H1 (cell line): ENCODE data around the gene TRABD. TPM values are rescaled to one million over a fixed set of nuclear protein-coding genes. Genes with fewer than 3 reads are reported as not detected.

Experiments
- CTCF ChIA-PET: fragments of 300-600 bp; sonication (Branson Sonifier 250); formaldehyde crosslinking; loops from one replicate; lab custom pipeline; 2021; ENCODE audit not compliant: partially characterized antibody; lab: Charles Lee
- POLR2A ChIA-PET: fragments of 300-600 bp; sonication (Branson Sonifier 250); formaldehyde crosslinking; loops from one replicate; lab custom pipeline; 2021; ENCODE audit warnings: inconsistent platforms; ENCODE audit not compliant: partially characterized antibody; lab: Charles Lee
- DNase-seq, 2 experiments: peaks; one replicate each; pipeline versions ENCODE4 v3.0.0 to v3.0.0-alpha.2; 2010 to 2022; ENCODE audit warnings: low spot score in 2 of 2, low read depth in 1 of 2, mixed read lengths in 1 of 2
- FAIRE-seq: peaks from 2 replicates; lab custom pipeline; 2011; peaks lifted over from hg19 to GRCh38; lab: Jason Lieb, UNC
- H2AFZ ChIP-seq: 2 replicates; pipeline ENCODE4 v1.8.1; 2012; ENCODE audit warnings: low read length, inconsistent platforms
- H2AK5ac ChIP-seq: 2 replicates; pipeline ENCODE4 v1.6.1; 2013; ENCODE audit warnings: low read depth, low read length
- H2BK120ac ChIP-seq: replicated peaks from 2 replicates; pipeline ENCODE3; 2013; ENCODE audit warnings: low read depth, low read length, inconsistent platforms
- H2BK12ac ChIP-seq: 2 replicates; pipeline ENCODE4 v1.6.1; 2013; ENCODE audit warnings: low read depth, low read length
- H2BK15ac ChIP-seq: 2 replicates; pipeline ENCODE4 v1.6.1; 2013; ENCODE audit warnings: low read length
- H2BK20ac ChIP-seq: 2 replicates; pipeline ENCODE4 v1.6.1; 2013; ENCODE audit warnings: low read length
- H2BK5ac ChIP-seq: 2 replicates; pipeline ENCODE4 v1.6.1; 2013; ENCODE audit warnings: low read depth, low read length
- H3K14ac ChIP-seq: 2 replicates; pipeline ENCODE4 v1.6.1; 2013; ENCODE audit warnings: inconsistent platforms; ENCODE audit not compliant: insufficient read length
- H3K18ac ChIP-seq: 2 replicates; pipeline ENCODE4 v1.6.1; 2013; ENCODE audit warnings: low read length; ENCODE audit errors: extremely low read depth
- H3K23ac ChIP-seq: 2 replicates; pipeline ENCODE4 v1.6.1; 2013; ENCODE audit warnings: inconsistent platforms; ENCODE audit not compliant: insufficient read length
- H3K23me2 ChIP-seq: 2 replicates; pipeline ENCODE4 v1.6.1; 2013; ENCODE audit warnings: low read depth, low read length
- H3K27ac ChIP-seq: 2 replicates; pipeline ENCODE4 v1.6.1; 2011; ENCODE audit warnings: low read depth, low read length, inconsistent platforms
- H3K27me3 ChIP-seq, 4 experiments: replicated peaks in 1 of 4; 1 replicate in 1 of 4; 2 replicates in 3 of 4; pipeline versions ENCODE4 v1.6.1 to v1.8.1; 2011 to 2013; ENCODE audit warnings: low read length in 3 of 4, mild to moderate bottlenecking in 3 of 4, inconsistent platforms in 2 of 4, mixed read lengths in 2 of 4, moderate library complexity in 1 of 4; ENCODE audit not compliant: control insufficient read depth in 3 of 4, insufficient read depth in 3 of 4; ENCODE audit errors: extremely low read depth in 1 of 4
- H3K36me3 ChIP-seq, 4 experiments: 2 replicates each; pipeline versions ENCODE4 v1.6.1 to v1.8.1; 2011 to 2013; ENCODE audit warnings: mild to moderate bottlenecking in 4 of 4, low read length in 3 of 4, moderate library complexity in 2 of 4, control low read depth in 1 of 4, inconsistent platforms in 1 of 4; ENCODE audit not compliant: insufficient read depth in 4 of 4, control insufficient read depth in 2 of 4
- H3K4ac ChIP-seq: replicated peaks from 2 replicates; pipeline ENCODE3; 2013; ENCODE audit warnings: low read length, low read depth, mixed read lengths, inconsistent platforms; ENCODE audit not compliant: insufficient read length
- H3K4me1 ChIP-seq, 4 experiments: replicated peaks in 1 of 4; 1 replicate in 1 of 4; 2 replicates in 3 of 4; pipeline versions ENCODE4 v1.6.1 to v1.8.1; 2011 to 2013; ENCODE audit warnings: low read length in 3 of 4, inconsistent platforms in 2 of 4, mixed read lengths in 1 of 4; ENCODE audit not compliant: insufficient read depth in 4 of 4, control insufficient read depth in 3 of 4
- H3K4me2 ChIP-seq, 2 experiments: 2 replicates each; pipeline versions ENCODE4 v1.6.1 to v1.8.1; 2011 to 2013; ENCODE audit warnings: low read depth in 2 of 2, low read length in 2 of 2, control low read depth in 1 of 2, inconsistent platforms in 1 of 2, mild to moderate bottlenecking in 1 of 2; ENCODE audit not compliant: insufficient read depth in 1 of 2
- H3K4me3 ChIP-seq, 4 experiments: fragments of 200-600, 300-600 bp in 1 of 4; sonication (generic), shearing (Covaris generic), sonication (Bioruptor Twin) in 1 of 4; 2 replicates each; pipeline versions ENCODE4 v1.5.1 to v1.8.1; 2011 to 2016; ENCODE audit warnings: low read length in 4 of 4, low read depth in 3 of 4, control low read depth in 2 of 4, inconsistent platforms in 2 of 4, mild to moderate bottlenecking in 2 of 4, mixed read lengths in 1 of 4, moderate library complexity in 1 of 4; ENCODE audit not compliant: insufficient read depth in 2 of 4; ENCODE audit errors: extremely low read depth in 1 of 4
- H3K56ac ChIP-seq: replicated peaks from 2 replicates; pipeline ENCODE3; 2013; ENCODE audit warnings: low read depth, mild to moderate bottlenecking, mixed read lengths, low read length, inconsistent platforms; ENCODE audit not compliant: insufficient read length
- H3K79me1 ChIP-seq: 2 replicates; pipeline ENCODE4 v1.6.1; 2013; ENCODE audit warnings: low read depth, low read length, control low read depth
- H3K79me2 ChIP-seq, 2 experiments: 2 replicates each; pipeline versions ENCODE4 v1.6.1 to v1.8.1; 2012 to 2013; ENCODE audit warnings: low read length in 2 of 2, mild to moderate bottlenecking in 2 of 2, inconsistent platforms in 1 of 2; ENCODE audit not compliant: insufficient read depth in 2 of 2, control insufficient read depth in 1 of 2
- H3K9ac ChIP-seq, 4 experiments: replicated peaks in 1 of 4; 1 replicate in 1 of 4; 2 replicates in 3 of 4; pipeline versions ENCODE4 v1.6.1 to v1.8.1; 2011 to 2013; ENCODE audit warnings: low read depth in 3 of 4, low read length in 3 of 4, control low read depth in 2 of 4, mild to moderate bottlenecking in 2 of 4, moderate library complexity in 2 of 4, inconsistent platforms in 1 of 4; ENCODE audit errors: extremely low read depth in 1 of 4
- H3K9me3 ChIP-seq, 2 experiments: 2 replicates each; pipeline versions ENCODE4 v1.6.1 to v1.8.1; 2012 to 2013; ENCODE audit warnings: mild to moderate bottlenecking in 2 of 2, moderate library complexity in 2 of 2, control low read depth in 1 of 2, inconsistent platforms in 1 of 2, low read depth in 1 of 2, low read length in 1 of 2, mixed read lengths in 1 of 2; ENCODE audit not compliant: insufficient read depth in 2 of 2
- H4K20me1 ChIP-seq, 2 experiments: replicated peaks in 1 of 2; 2 replicates each; pipeline versions ENCODE3 to v1.8.1; 2011 to 2013; ENCODE audit warnings: inconsistent platforms in 2 of 2, low read length in 2 of 2, mild to moderate bottlenecking in 1 of 2; ENCODE audit not compliant: insufficient read depth in 2 of 2, control insufficient read depth in 1 of 2
- H4K5ac ChIP-seq: 2 replicates; pipeline ENCODE4 v1.6.1; 2013; ENCODE audit warnings: low read length, low read depth, mixed read lengths, inconsistent platforms; ENCODE audit not compliant: insufficient read length
- H4K8ac ChIP-seq: 2 replicates; pipeline ENCODE4 v1.8.0; 2013; ENCODE audit warnings: mild to moderate bottlenecking, moderate library complexity, low read length, inconsistent platforms; ENCODE audit not compliant: insufficient read depth; ENCODE audit errors: extremely low read depth
- H4K91ac ChIP-seq: replicated peaks from 2 replicates; pipeline ENCODE3; 2013; ENCODE audit warnings: low read length, mixed read lengths, inconsistent platforms; ENCODE audit not compliant: insufficient read length
- KDM4A ChIP-seq: IDR thresholded peaks from one replicate; pipeline ENCODE4 v1.7.1; 2012; ENCODE audit warnings: low read depth, mild to moderate bottlenecking, moderate library complexity, low read length, inconsistent platforms; ENCODE audit not compliant: severe bottlenecking
- WGBS, 2 experiments: shearing (Covaris generic) in 1 of 2; methylation state at CpG; one replicate each; pipeline versions ENCODE4 v1.1.6 to v1.1.7; 2013 to 2015; ENCODE audit warnings: low lambda C conversion rate in 2 of 2, mixed read lengths in 2 of 2, inconsistent platforms in 1 of 2, low coverage in 1 of 2, missing lambda C conversion rate in 1 of 2; ENCODE audit not compliant: insufficient replicate concordance in 2 of 2, insufficient coverage in 1 of 2, insufficient read length in 1 of 2; ENCODE audit errors: extremely low coverage in 1 of 2, missing lambda C conversion rate in 1 of 2; 5-methylcytosine and 5-hydroxymethylcytosine counted together
- polyA plus RNA-seq, 7 experiments: library from polyadenylated mRNA; depleted of rRNA in 3 of 7; stranded (reverse) in 5 of 7; unstranded in 2 of 7; fragments of >200 nt in 5 of 7; fragments of 200-250 nt in 2 of 7; gene quantifications; 1 replicate in 5 of 7; 2 replicates in 1 of 7; 4 replicates in 1 of 7; pipeline versions ENCODE4 v1.2.1 to v1.2.3, GENCODE V29; 2011 to 2013; ENCODE audit warnings: missing spikeins in 2 of 7, mixed read lengths in 2 of 7
- total RNA-seq: library from RNA; stranded (reverse); fragmentation: NEBNext Ultra II Directional; extraction: Animal tissue kit (Norgen Biotek cat#: 25700); gene quantifications from 2 replicates; pipeline ENCODE4 v1.2.1, GENCODE V29; 2021
- TF ChIP-seq, protein P1 (sequence below), 3 experiments: IDR thresholded peaks; 1 replicate in 2 of 3; 2 replicates in 1 of 3; pipeline versions ENCODE4 v1.5.1 to v1.6.1; 2011; ENCODE audit warnings: low read length in 3 of 3, mild to moderate bottlenecking in 3 of 3, inconsistent platforms in 2 of 3, low read depth in 1 of 3, moderate library complexity in 1 of 3; ENCODE audit not compliant: insufficient read depth in 1 of 3; ENCODE audit errors: control extremely low read depth in 1 of 3

The TRABD gene
- total and polyA plus RNA-seq, 2 of the 8 experiments (the other 6 are each of a cell fraction or from before 2014, with no cell fraction given): 44.2 to 57.5 TPM

- FAIRE-seq (no peak), DNase-seq (no peak)
- Histone ChIP-seq H3K79me1 (peaks cover 15% of the 10 kb centered on the region), H2AK5ac (0 out of 2 replicates have a peak overlapping the region, but pooled peaks have one; percentile 17), H3K79me2 (peaks cover 4 to 22% of the 10 kb centered on the region in 2 experiments; a peak in 3 of 4 replicates), H4K8ac (no peak overlapping the region), H3K27ac (no peak overlapping the region), H3K23ac (no peak overlapping the region), H3K27me3 (no peaks in the 10 kb centered on the region), H3K9me3 (no peaks in the 10 kb centered on the region), H4K5ac (no peak overlapping the region), H4K20me1 (peaks cover 2 to 23% of the 10 kb centered on the region in 2 experiments), H3K4ac (no peak overlapping the region), H2BK12ac (no peak overlapping the region), H2BK15ac (no peak overlapping the region), H2BK20ac (no peak overlapping the region), H2BK120ac (no peak overlapping the region), H3K56ac (no peak overlapping the region), H2BK5ac (no peak overlapping the region), H3K14ac (no peak overlapping the region), H3K4me3 (no peak overlapping the region; a peak in 1 of 8 replicates), H3K4me2 (peak overlapping the region; percentile 92 to 97; a peak in 2 of 4 replicates), H2AFZ (no peak overlapping the region), H3K18ac (no peak overlapping the region), H3K4me1 (peaks cover 0 to 27% (median 20%) of the 10 kb centered on the region in 4 experiments; a peak in 6 of 7 replicates), H3K9ac (no peak overlapping the region), H4K91ac (no peak overlapping the region), H3K23me2 (peaks cover 21% of the 10 kb centered on the region), H3K36me3 (no peaks in the 10 kb centered on the region)
- WGBS, 2 experiments: 90% methylated on average over 20 of the region's 20 CpGs; no CpG with 5 or more reads in 1 of the 2 experiments
- TF ChIP-seq, protein P1, sequence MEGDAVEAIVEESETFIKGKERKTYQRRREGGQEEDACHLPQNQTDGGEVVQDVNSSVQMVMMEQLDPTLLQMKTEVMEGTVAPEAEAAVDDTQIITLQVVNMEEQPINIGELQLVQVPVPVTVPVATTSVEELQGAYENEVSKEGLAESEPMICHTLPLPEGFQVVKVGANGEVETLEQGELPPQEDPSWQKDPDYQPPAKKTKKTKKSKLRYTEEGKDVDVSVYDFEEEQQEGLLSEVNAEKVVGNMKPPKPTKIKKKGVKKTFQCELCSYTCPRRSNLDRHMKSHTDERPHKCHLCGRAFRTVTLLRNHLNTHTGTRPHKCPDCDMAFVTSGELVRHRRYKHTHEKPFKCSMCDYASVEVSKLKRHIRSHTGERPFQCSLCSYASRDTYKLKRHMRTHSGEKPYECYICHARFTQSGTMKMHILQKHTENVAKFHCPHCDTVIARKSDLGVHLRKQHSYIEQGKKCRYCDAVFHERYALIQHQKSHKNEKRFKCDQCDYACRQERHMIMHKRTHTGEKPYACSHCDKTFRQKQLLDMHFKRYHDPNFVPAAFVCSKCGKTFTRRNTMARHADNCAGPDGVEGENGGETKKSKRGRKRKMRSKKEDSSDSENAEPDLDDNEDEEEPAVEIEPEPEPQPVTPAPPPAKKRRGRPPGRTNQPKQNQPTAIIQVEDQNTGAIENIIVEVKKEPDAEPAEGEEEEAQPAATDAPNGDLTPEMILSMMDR (IDR thresholded peaks at IDR 0.05; ENCODE audit: control extremely low read depth in 1 of 3, insufficient read depth in 1 of 3, low read depth in 1 of 3, low read length in 3 of 3): peak in 1 of 3 experiments; percentile 30; a peak in 1 of 4 replicates
- TF ChIP-seq KDM4A: no peak
- CTCF ChIA-PET: interaction anchor here (0.6 to 1.6 kb wide), 6 partner anchors 13 to 136 kb away, joined by 3 to 6 read pairs (median 4); no protein-coding TSS in a partner anchor
- POLR2A ChIA-PET: interaction anchor here (0.6 to 2.6 kb wide), 8 partner anchors 10 to 1960 kb away, joined by 3 to 6 read pairs (median 3); no protein-coding TSS in a partner anchor
Observed at GRCh38 chr22:50246242-50247175, 60.8 kb downstream of the TRABD start.
